Forelimb muscle (tissue), 1 donor: ENCODE results near the gene MEPCE. TPM values are rescaled to one million over a fixed set of nuclear protein-coding genes. Genes with fewer than 3 reads are reported as not detected.
A peak's percentile ranks its signal among the peaks of the same experiment; 100 is the strongest.

ENCODE experiments used
- DNase-seq: peaks from one replicate; pipeline ENCODE4 v3.0.0-alpha.2; 2013; ENCODE audit warnings: low read depth
- polyA plus RNA-seq: library from polyadenylated mRNA; unstranded; fragments of 120-200 nt; gene quantifications from one replicate; pipeline ENCODE4 v1.2.1, GENCODE V29; 2013; ENCODE audit not compliant: insufficient read length

The MEPCE gene
- polyA plus RNA-seq, 1 donor: 34.2 TPM

GRCh38 chr7:100407285-100408180, 22.1 kb upstream of the MEPCE start:
- peak; percentile 58 for DNase-seq

- DNase-seq: no peak
Measured at GRCh38 chr7:100411101-100411500, 18.5 kb upstream of the MEPCE start.

- no peak for DNase-seq
Measured at GRCh38 chr7:100413346-100413745, 16.3 kb upstream of the MEPCE start.

- no peak for DNase-seq
Measured at GRCh38 chr7:100413889-100414288, 15.7 kb upstream of the MEPCE start.

- DNase-seq: no peak
Measured at GRCh38 chr7:100415448-100415847, 14.2 kb upstream of the MEPCE start.

- DNase-seq: no peak
Measured at GRCh38 chr7:100418930-100419659, 10.5 kb upstream of the MEPCE start.

GRCh38 chr7:100419660-100420226, 9.9 kb upstream of the MEPCE start:
- DNase-seq: no peak

- no peak for DNase-seq
Measured at GRCh38 chr7:100423315-100423714, 6.3 kb upstream of the MEPCE start.

GRCh38 chr7:100425347-100425746, 4.3 kb upstream of the MEPCE start:
- DNase-seq: no peak

- no peak for DNase-seq
Measured at GRCh38 chr7:100426516-100426915, 3.1 kb upstream of the MEPCE start.

- DNase-seq: no peak
Measured at GRCh38 chr7:100427762-100428198, 1.9 kb upstream of the MEPCE start.

- DNase-seq: peak; percentile 97
Measured at GRCh38 chr7:100428199-100428966, 1.2 kb upstream of the MEPCE start, which contains the start of gene ZCWPW1. ZCWPW1 (minus strand) TSS chr7:100428703; CDS start chr7:100420649, 8,054 bp downstream.

- peak; percentile 97 for DNase-seq
Measured at GRCh38 chr7:100428967-100429636, 529 bp upstream of the MEPCE start.

- no peak for DNase-seq
Measured at GRCh38 chr7:100430493-100431285, 1.1 kb downstream of the MEPCE start.

GRCh38 chr7:100431286-100431735, 1.7 kb downstream of the MEPCE start:
- no peak for DNase-seq

GRCh38 chr7:100432053-100432452, 2.4 kb downstream of the MEPCE start:
- no peak for DNase-seq

GRCh38 chr7:100432621-100433275, 3.1 kb downstream of the MEPCE start:
- DNase-seq: no peak

- DNase-seq: no peak
Measured at GRCh38 chr7:100433276-100433591, 3.6 kb downstream of the MEPCE start.

- no peak for DNase-seq
Measured at GRCh38 chr7:100433592-100434296, 4.1 kb downstream of the MEPCE start.
